Skin epidermis (tissue), 12 donors: ENCODE data around the gene SNED1.
A peak's percentile ranks its signal among the peaks of the same experiment; 100 is the strongest.

Source experiments
- H3K27ac ChIP-seq, 21 experiments: fragments of 200-600 bp; sonication (generic) in 11 of 21; one replicate each; pipeline ENCODE4 v1.5.0; 2020; ENCODE audit warnings: mild to moderate bottlenecking in 3 of 21, inconsistent platforms in 2 of 21, moderate library complexity in 2 of 21
- H3K4me3 ChIP-seq, 7 experiments: fragments of 200-600 bp; sonication (generic) in 2 of 7; one replicate each; pipeline ENCODE4 v1.5.0; 2020; ENCODE audit warnings: inconsistent platforms in 2 of 7, mild to moderate bottlenecking in 2 of 7, moderate library complexity in 1 of 7

The SNED1 gene

GRCh38 chr2:240997856-240998705, at the start of gene SNED1:
Gene SNED1 (plus strand): TSS chr2:240998618. CDS start chr2:240998838, 220 bp downstream.
- Histone ChIP-seq H3K27ac (peak within 1 kb of the TSS in 17 of 21 experiments; percentile 34 to 93 (median 83)), H3K4me3 (peak within 1 kb of the TSS; percentile 33 to 54 (median 47))

- no peak overlapping the region for H3K27ac ChIP-seq
- no peak overlapping the region for H3K4me3 ChIP-seq
These were observed 49.3 kb upstream of the SNED1 start for GRCh38 chr2:240948905-240949790.

- H3K4me3 ChIP-seq, result no peak overlapping the region
These were observed 48.4 kb upstream of the SNED1 start for GRCh38 chr2:240949791-240950705.

GRCh38 chr2:240951045-240951594, 47.3 kb upstream of the SNED1 start:
- no peak overlapping the region for H3K4me3 ChIP-seq

More at GRCh38 chr2:240949791-240950705, 48.4 kb upstream of the SNED1 start:
- H3K27ac ChIP-seq, result no peak overlapping the region

GRCh38 chr2:240952496-240953246, 45.7 kb upstream of the SNED1 start:
- Histone ChIP-seq H3K27ac (no peak overlapping the region), H3K4me3 (no peak overlapping the region)

More at GRCh38 chr2:240951045-240951594, 47.3 kb upstream of the SNED1 start:
- no peak overlapping the region for H3K27ac ChIP-seq

GRCh38 chr2:240953426-240954410, 44.7 kb upstream of the SNED1 start:
- peak overlapping the region in 1 of 21 experiments; percentile 17 for H3K27ac ChIP-seq
- H3K4me3 ChIP-seq, result no peak overlapping the region

- Histone ChIP-seq H3K27ac (peak overlapping the region in 1 of 21 experiments; percentile 17), H3K4me3 (no peak overlapping the region)
These were observed 43.7 kb upstream of the SNED1 start for GRCh38 chr2:240954436-240955305.

- Histone ChIP-seq H3K27ac (peak overlapping the region in 1 of 21 experiments; percentile 10), H3K4me3 (no peak overlapping the region)
These were observed 42.9 kb upstream of the SNED1 start for GRCh38 chr2:240955306-240956170.

- Histone ChIP-seq H3K4me3 (no peak overlapping the region), H3K27ac (peak overlapping the region in 2 of 21 experiments; percentile 10 to 61)
These were observed 42.1 kb upstream of the SNED1 start for GRCh38 chr2:240956171-240956934.

- Histone ChIP-seq H3K27ac (peak overlapping the region in 6 of 21 experiments; percentile 35 to 61 (median 52)), H3K4me3 (no peak overlapping the region)
These were observed 41.3 kb upstream of the SNED1 start for GRCh38 chr2:240956935-240957655.

GRCh38 chr2:240957656-240958365, 40.6 kb upstream of the SNED1 start:
- Histone ChIP-seq H3K27ac (peak overlapping the region in 10 of 21 experiments; percentile 12 to 69 (median 52)), H3K4me3 (no peak overlapping the region)

GRCh38 chr2:240958366-240959213, 39.8 kb upstream of the SNED1 start:
- Histone ChIP-seq H3K27ac (peak overlapping the region in 9 of 21 experiments; percentile 5 to 71 (median 50)), H3K4me3 (no peak overlapping the region)
